NB4 (cell line): ENCODE results near the gene SPNS2.

ENCODE experiments used
- MAX ChIP-seq: IDR thresholded peaks from 2 replicates; pipeline ENCODE4 v1.6.1; 2011; ENCODE audit warnings: low read depth, low read length
- MYC ChIP-seq: IDR thresholded peaks from 2 replicates; pipeline ENCODE4 v1.6.1; 2011; ENCODE audit warnings: low read depth, low read length
- POLR2A ChIP-seq: IDR thresholded peaks from 2 replicates; pipeline ENCODE4 v1.6.1; 2011; ENCODE audit warnings: mild to moderate bottlenecking; ENCODE audit not compliant: insufficient read length; ENCODE audit errors: extremely low read depth
- TF ChIP-seq, protein P1 (sequence below): IDR thresholded peaks from one replicate; pipeline ENCODE4 v1.5.1; 2012; ENCODE audit warnings: low read depth, low read length

DNA sequence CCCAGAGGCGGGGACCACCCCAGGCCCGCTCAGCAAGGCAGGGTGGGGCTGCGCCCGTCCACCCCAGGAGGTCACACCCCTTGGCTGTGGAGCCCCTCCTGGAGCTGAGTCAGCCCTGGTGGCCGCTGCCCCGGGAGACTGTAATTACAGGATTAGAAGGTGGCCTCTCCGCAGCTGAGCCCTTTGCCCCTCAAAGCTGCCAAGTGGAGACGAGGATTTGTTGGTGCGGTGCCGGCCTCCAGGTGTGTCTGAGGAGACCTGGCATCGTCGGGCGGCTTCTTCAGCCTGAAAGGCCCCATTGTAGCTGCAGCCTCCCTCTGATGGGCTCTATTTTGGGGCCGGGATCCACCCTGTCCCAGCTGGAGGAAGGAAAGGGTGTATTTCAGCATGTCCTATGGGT is 22.7 kb upstream of the SPNS2 start:
- TF ChIP-seq, protein P1, sequence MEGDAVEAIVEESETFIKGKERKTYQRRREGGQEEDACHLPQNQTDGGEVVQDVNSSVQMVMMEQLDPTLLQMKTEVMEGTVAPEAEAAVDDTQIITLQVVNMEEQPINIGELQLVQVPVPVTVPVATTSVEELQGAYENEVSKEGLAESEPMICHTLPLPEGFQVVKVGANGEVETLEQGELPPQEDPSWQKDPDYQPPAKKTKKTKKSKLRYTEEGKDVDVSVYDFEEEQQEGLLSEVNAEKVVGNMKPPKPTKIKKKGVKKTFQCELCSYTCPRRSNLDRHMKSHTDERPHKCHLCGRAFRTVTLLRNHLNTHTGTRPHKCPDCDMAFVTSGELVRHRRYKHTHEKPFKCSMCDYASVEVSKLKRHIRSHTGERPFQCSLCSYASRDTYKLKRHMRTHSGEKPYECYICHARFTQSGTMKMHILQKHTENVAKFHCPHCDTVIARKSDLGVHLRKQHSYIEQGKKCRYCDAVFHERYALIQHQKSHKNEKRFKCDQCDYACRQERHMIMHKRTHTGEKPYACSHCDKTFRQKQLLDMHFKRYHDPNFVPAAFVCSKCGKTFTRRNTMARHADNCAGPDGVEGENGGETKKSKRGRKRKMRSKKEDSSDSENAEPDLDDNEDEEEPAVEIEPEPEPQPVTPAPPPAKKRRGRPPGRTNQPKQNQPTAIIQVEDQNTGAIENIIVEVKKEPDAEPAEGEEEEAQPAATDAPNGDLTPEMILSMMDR: no peak
- TF ChIP-seq POLR2A (no peak), MAX (no peak), MYC (no peak)
